GM12872 (cell line): ENCODE data around the gene SLC35C1.
A peak's percentile ranks its signal among the peaks of the same experiment; 100 is the strongest.

Experiments used
- TF ChIP-seq, protein P1 (sequence below): IDR thresholded peaks from 3 replicates; pipeline ENCODE4 v1.5.1; 2011; ENCODE audit warnings: low read depth, mild to moderate bottlenecking, low read length, moderate library complexity; ENCODE audit not compliant: insufficient read depth

The SLC35C1 gene

DNA sequence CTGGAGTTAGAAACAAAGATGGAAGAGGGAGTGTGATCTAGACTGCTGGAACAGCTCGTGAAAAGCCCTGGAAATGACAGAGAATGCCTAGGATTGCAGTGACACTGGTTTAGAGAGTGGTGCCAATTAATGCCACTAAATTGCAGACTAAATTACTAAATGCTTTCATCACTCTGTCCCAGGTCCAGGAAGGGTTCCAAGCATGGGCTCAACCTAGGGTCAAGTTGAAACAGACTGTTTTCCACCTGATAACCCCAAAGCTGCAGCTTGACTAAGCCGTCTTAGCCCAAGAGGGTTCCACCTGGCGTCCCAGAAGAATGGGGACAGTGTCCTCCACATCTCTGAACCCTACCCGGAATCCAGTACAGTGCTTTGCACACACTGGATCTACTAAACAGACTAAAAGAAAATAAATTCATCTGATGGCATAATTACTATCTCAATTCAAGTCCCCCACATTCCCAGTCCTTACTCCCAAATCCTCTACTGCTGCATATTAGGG lies 41.3 kb downstream of the SLC35C1 start:
- TF ChIP-seq, protein P1, sequence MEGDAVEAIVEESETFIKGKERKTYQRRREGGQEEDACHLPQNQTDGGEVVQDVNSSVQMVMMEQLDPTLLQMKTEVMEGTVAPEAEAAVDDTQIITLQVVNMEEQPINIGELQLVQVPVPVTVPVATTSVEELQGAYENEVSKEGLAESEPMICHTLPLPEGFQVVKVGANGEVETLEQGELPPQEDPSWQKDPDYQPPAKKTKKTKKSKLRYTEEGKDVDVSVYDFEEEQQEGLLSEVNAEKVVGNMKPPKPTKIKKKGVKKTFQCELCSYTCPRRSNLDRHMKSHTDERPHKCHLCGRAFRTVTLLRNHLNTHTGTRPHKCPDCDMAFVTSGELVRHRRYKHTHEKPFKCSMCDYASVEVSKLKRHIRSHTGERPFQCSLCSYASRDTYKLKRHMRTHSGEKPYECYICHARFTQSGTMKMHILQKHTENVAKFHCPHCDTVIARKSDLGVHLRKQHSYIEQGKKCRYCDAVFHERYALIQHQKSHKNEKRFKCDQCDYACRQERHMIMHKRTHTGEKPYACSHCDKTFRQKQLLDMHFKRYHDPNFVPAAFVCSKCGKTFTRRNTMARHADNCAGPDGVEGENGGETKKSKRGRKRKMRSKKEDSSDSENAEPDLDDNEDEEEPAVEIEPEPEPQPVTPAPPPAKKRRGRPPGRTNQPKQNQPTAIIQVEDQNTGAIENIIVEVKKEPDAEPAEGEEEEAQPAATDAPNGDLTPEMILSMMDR = no peak

DNA sequence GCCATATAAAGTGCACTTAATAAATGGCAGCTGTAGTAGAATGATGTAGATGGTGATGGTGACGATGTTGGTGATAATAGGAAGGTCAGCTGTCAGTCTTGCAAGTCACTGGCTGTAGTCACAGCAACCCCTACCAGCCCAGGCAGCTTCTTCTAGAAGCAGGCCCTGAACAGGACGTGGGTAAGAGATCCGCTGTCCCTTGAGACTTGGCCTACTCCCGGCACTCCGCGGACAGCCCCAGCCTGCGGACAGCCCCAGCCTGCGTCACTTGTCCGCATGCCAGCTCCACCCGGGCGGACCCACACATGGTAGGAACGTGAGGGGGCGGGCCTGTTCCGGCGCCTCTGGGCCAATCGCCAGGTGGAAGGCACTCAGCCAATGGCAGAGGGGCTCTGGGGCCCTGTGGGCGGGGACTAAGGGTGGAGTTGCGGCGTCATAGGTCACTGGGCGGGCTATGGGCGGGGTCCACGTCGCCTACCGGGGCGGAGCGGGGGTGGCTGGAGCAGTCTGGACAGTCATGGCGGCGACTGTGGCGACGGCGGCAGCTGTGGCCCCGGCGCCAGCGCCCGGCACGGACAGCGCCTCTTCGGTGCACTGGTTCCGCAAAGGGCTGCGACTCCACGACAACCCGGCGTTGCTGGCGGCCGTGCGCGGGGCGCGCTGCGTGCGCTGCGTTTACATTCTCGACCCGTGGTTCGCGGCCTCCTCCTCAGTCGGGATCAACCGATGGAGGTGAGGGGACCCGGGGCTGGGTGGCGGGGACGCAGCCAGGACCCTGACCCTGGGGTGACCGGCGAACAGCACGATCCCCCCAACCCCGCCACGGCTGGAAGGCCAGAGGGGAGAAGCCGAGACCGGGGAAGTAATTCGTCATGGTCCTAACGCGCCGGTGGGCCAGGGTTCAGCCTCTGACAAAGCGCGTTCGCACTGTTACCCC lies 42.3 kb downstream of the SLC35C1 start, which contains the start of gene CRY2:
CRY2 (plus strand) TSS at position 502 of the 937 bp plus-strand sequence; CDS start at position 518, 16 bp downstream.
- TF ChIP-seq, protein P1 = no peak

DNA sequence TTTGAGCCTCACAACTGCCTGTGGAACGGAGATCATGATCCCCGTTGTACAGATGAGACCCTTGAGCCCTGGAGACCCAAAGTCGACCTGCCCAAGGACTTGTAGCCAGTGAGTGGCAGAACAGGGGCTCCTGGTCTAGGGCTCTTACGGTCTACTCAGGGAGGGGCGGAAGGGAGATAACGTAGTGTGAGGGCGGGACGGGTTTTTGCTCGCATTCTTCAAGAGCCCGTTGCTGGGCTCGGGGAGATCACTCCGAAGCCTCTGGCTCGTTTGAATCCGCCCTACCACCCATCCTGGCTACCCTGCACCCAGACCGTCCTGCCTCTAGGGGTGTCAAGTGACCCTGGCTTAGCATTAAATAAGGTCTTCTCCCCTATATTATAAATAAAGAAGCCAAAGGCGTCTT lies 43.0 kb downstream of the SLC35C1 start:
- TF ChIP-seq, protein P1 = peak; percentile 46; the same call in 2 of the 3 replicates

DNA sequence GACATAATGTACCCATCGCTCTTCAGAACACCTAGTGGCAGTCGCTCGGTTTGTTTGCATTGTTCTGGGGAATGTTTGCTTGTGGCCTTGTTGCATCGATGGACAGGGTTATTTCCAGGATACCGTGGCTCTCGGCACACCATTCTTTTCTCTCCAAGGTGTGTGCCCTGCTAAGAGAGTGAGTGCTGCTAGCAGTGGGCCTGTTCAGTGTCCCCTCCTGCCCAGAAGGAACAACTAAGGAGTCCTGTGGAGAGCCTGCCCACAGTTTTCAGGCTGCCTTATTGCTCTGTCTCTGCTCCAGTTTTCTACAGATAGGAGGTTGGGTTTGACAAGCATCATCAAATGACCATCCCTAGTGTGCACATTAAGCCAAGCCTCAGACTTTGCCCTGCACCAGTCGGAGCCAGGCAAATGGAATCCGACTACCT lies 43.7 kb downstream of the SLC35C1 start:
- TF ChIP-seq, protein P1 = no peak

DNA sequence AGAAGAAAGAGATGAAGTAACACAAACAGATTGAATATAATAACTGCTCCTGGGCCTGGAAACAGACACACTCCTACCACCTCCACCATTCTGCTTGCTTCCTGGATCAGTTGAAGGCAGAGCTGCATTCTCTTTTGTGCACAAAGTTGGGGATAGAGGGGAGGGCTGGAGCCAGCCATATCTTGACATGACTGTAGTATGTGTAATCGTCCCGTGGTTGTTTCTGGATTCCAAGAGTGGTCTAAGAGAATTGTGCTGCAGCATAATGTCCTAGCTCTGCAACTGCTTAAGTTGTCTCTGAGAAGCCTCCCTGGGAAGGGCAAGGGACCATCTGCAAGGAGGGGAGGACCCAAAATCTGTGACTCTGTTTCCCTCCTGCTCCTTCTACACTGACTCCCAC lies 45.5 kb downstream of the SLC35C1 start:
- TF ChIP-seq, protein P1 = no peak

DNA sequence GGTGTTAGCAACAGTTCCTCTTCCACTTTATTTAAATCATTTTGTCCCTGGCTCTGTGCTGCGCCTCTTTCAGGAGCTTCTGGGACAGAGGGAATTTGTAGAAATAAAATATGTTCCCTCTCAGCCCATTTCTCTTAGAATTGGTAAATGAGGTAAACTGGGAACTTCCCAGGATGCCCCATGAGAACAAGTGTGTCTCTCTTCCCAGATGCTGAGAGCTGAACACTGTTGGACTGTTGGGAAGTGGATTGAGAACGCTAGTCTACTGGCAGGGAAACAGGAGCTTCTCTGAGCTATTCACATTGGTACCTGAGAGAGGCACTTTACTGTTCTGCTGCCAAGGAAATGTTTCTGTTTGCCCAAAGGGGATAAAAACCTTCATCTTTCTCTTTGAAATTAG lies 46.3 kb downstream of the SLC35C1 start:
- TF ChIP-seq, protein P1 = no peak

DNA sequence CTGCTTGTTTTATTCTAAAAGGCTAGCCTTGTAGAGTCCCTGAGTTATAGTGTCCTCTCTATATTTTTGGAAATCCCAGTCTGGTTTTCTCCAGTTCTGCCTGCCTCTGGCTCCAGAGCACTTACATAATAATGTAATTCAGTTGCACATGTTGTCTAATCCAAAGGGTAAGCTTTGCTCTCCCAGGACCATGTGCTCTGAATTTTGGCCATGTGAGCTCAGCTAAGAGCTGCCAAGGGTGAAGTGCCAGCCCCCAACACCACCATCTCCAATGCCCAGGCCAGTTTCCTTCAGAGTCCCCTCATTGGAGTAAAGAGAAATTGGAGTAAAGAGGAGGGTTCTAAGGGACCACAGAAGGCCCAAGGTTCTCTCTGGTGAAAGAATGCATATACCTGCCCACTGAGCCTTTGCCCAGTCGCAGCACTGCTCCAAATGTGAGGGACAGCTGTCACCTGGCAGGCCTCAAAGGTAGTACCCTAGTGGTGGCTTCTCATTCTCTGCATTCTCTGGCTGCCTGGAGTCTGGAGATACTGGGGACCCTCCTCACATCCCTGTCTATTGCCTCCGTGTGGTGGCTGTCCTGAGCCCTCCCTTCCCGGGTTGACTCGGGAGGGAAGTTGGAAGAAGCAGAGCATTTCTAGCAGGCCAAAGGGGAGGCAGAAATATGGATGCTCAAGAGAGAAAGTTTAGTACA lies 47.2 kb downstream of the SLC35C1 start:
- TF ChIP-seq, protein P1 = peak; percentile 37; the same call in 1 of the 3 replicates
